WTC11 (cell line): ENCODE measurements around the gene YIF1B. TPM values are rescaled to one million over a fixed set of nuclear protein-coding genes. Genes with fewer than 3 reads are reported as not detected.

Source experiments
- ATAC-seq: fragments of 200-7000 bp; cut with Tn5 transposase; 2 replicates; pipeline ENCODE4 v1.10.0; 2021; ENCODE audit warnings: mild to moderate bottlenecking, moderate library complexity
- CTCF ChIA-PET: fragments of 300-600 bp; sonication (Branson Sonifier 250); formaldehyde crosslinking; loops from one replicate; lab custom pipeline; 2021; ENCODE audit warnings: antibody characterized with exemption; lab: Charles Lee
- POLR2A ChIA-PET: fragments of 350-600 bp; sonication (Branson Sonifier 250); formaldehyde crosslinking; loops from one replicate; lab custom pipeline; 2021; ENCODE audit warnings: antibody characterized with exemption; lab: Charles Lee
- DNase-seq: peaks from one replicate; pipeline ENCODE4 v3.0.0; 2021; ENCODE audit warnings: low spot score
- H3K27ac Mint-ChIP-seq: 2 replicates; pipeline ENCODE4 v1.8.0; 2021; ENCODE audit warnings: mixed read lengths
- H3K27me3 Mint-ChIP-seq: 2 replicates; pipeline ENCODE4 v1.8.0; 2021; ENCODE audit warnings: low read depth, mild to moderate bottlenecking, moderate library complexity, mixed read lengths
- H3K36me3 Mint-ChIP-seq: 2 replicates; pipeline ENCODE4 v1.8.0; 2021; ENCODE audit warnings: mixed read lengths
- H3K4me1 Mint-ChIP-seq: 2 replicates; pipeline ENCODE4 v1.8.0; 2022; ENCODE audit warnings: mixed read lengths
- H3K4me3 Mint-ChIP-seq: 2 replicates; pipeline ENCODE4 v1.8.0; 2021; ENCODE audit warnings: mild to moderate bottlenecking, moderate library complexity, mixed read lengths
- H3K9me3 Mint-ChIP-seq: 2 replicates; pipeline ENCODE4 v1.8.0; 2021; ENCODE audit warnings: mixed read lengths
- ARID4B ChIP-seq: sonication (generic); formaldehyde crosslinking; IDR thresholded peaks from 2 replicates; pipeline ENCODE4 v1.8.0; 2023; ENCODE audit warnings: missing genetic modification reagents, mild to moderate bottlenecking, borderline replicate concordance
- ATF6 ChIP-seq: sonication (generic); formaldehyde crosslinking; IDR thresholded peaks from 2 replicates; pipeline ENCODE4 v1.8.1; 2023; ENCODE audit warnings: mild to moderate bottlenecking, missing genetic modification reagents
- E2F4 ChIP-seq: sonication (generic); formaldehyde crosslinking; IDR thresholded peaks from 2 replicates; pipeline ENCODE4 v1.8.1; 2022; ENCODE audit warnings: low read depth, mild to moderate bottlenecking, moderate library complexity, missing genetic modification reagents, borderline replicate concordance
- ELF4 ChIP-seq: sonication (generic); formaldehyde crosslinking; IDR thresholded peaks from 2 replicates; pipeline ENCODE4 v1.8.1; 2022; ENCODE audit warnings: low read depth, mild to moderate bottlenecking, moderate library complexity, missing genetic modification reagents
- ETV6 ChIP-seq: sonication (generic); formaldehyde crosslinking; IDR thresholded peaks from 2 replicates; pipeline ENCODE4 v1.8.1; 2022; ENCODE audit warnings: mild to moderate bottlenecking, missing genetic modification reagents
- FOXJ3 ChIP-seq: sonication (generic); formaldehyde crosslinking; IDR thresholded peaks from 2 replicates; pipeline ENCODE4 v1.9.0; 2021; ENCODE audit warnings: missing genetic modification reagents, mild to moderate bottlenecking, borderline replicate concordance
- FOXK1 ChIP-seq: sonication (generic); formaldehyde crosslinking; IDR thresholded peaks from 2 replicates; pipeline ENCODE4 v1.8.0; 2022; ENCODE audit warnings: mild to moderate bottlenecking, moderate library complexity, missing genetic modification reagents
- GRHL2 ChIP-seq: fragments of 250-450 bp; sonication (Bioruptor Pico); IDR thresholded peaks from 2 replicates; pipeline ENCODE4 v1.8.0; 2022; ENCODE audit warnings: mild to moderate bottlenecking, moderate library complexity; ENCODE audit not compliant: insufficient replicate concordance, severe bottlenecking
- GTF2I ChIP-seq: fragments of 250-450 bp; sonication (Bioruptor Pico); conservative IDR thresholded peaks from 2 replicates; pipeline ENCODE4 v1.4.0; 2021; ENCODE audit warnings: mild to moderate bottlenecking
- IRF2 ChIP-seq: sonication (generic); formaldehyde crosslinking; IDR thresholded peaks from 2 replicates; pipeline ENCODE4 v1.8.0; 2022; ENCODE audit warnings: low read depth, missing genetic modification reagents, borderline replicate concordance
- JAZF1 ChIP-seq: fragments of 250-450 bp; sonication (Bioruptor Pico); IDR thresholded peaks from 2 replicates; pipeline ENCODE4 v1.9.0; 2021; ENCODE audit warnings: moderate library complexity, mild to moderate bottlenecking, inconsistent platforms
- KAT7 ChIP-seq: sonication (generic); formaldehyde crosslinking; IDR thresholded peaks from 2 replicates; pipeline ENCODE4 v1.8.1; 2023; ENCODE audit warnings: missing genetic modification reagents, mild to moderate bottlenecking, borderline replicate concordance
- MYBL2 ChIP-seq: sonication (generic); formaldehyde crosslinking; IDR thresholded peaks from 2 replicates; pipeline ENCODE4 v1.8.1; 2023; ENCODE audit warnings: mild to moderate bottlenecking, moderate library complexity, missing genetic modification reagents
- NFATC4 ChIP-seq: fragments of 250-450 bp; sonication (Bioruptor Pico); IDR thresholded peaks from 2 replicates; pipeline ENCODE4 v1.9.0; 2021; ENCODE audit warnings: mild to moderate bottlenecking
- OVOL2 ChIP-seq: fragments of 250-450 bp; sonication (Bioruptor Pico); IDR thresholded peaks from 2 replicates; pipeline ENCODE4 v1.9.0; 2021; ENCODE audit warnings: mild to moderate bottlenecking, borderline replicate concordance
- PRRX2 ChIP-seq: fragments of 250-450 bp; sonication (Bioruptor Pico); IDR thresholded peaks from 2 replicates; pipeline ENCODE4 v1.8.0; 2021; ENCODE audit warnings: mild to moderate bottlenecking
- RORB ChIP-seq: fragments of 250-450 bp; sonication (Bioruptor Pico); IDR thresholded peaks from 2 replicates; pipeline ENCODE4 v1.9.0; 2021; ENCODE audit warnings: mild to moderate bottlenecking
- SP1 ChIP-seq: sonication (generic); formaldehyde crosslinking; conservative IDR thresholded peaks from 2 replicates; pipeline ENCODE4 v1.8.1; 2022; ENCODE audit warnings: missing genetic modification reagents
- ZBTB43 ChIP-seq: sonication (generic); formaldehyde crosslinking; IDR thresholded peaks from 2 replicates; pipeline ENCODE4 v1.8.1; 2023; ENCODE audit warnings: mild to moderate bottlenecking, missing genetic modification reagents
- ZNF121 ChIP-seq: sonication (generic); formaldehyde crosslinking; IDR thresholded peaks from 2 replicates; pipeline ENCODE4 v1.8.0; 2023; ENCODE audit warnings: missing genetic modification reagents
- ZNF138 ChIP-seq: sonication (generic); formaldehyde crosslinking; conservative IDR thresholded peaks from 2 replicates; pipeline ENCODE4 v1.8.1; 2022; ENCODE audit warnings: mild to moderate bottlenecking, moderate library complexity, missing genetic modification reagents
- ZNF232 ChIP-seq: sonication (generic); formaldehyde crosslinking; IDR thresholded peaks from 2 replicates; pipeline ENCODE4 v1.8.0; 2022; ENCODE audit warnings: mild to moderate bottlenecking, missing genetic modification reagents
- ZNF416 ChIP-seq: fragments of 250-450 bp; sonication (Bioruptor Pico); IDR thresholded peaks from 2 replicates; pipeline ENCODE4 v1.9.0; 2021; ENCODE audit warnings: mild to moderate bottlenecking, inconsistent platforms
- ZSCAN18 ChIP-seq: fragments of 250-450 bp; sonication (Bioruptor Pico); IDR thresholded peaks from 2 replicates; pipeline ENCODE4 v2.1.2; 2022; ENCODE audit warnings: mild to moderate bottlenecking, moderate library complexity
- total RNA-seq: library from RNA; stranded (reverse); gene quantifications from 3 replicates; pipeline ENCODE4 v1.2.3, GENCODE V29; 2021

Gene YIF1B
- total RNA-seq, 1 experiment from 2014 or later: 83.3 TPM

- no peak for TF ChIP-seq IRF2 (CRISPR knock-in tag)
- TF ChIP-seq ZNF138 (CRISPR knock-in tag): no peak
- no peak for TF ChIP-seq FOXK1 (CRISPR knock-in tag)
- no peak for TF ChIP-seq ZNF232 (CRISPR knock-in tag)
- no peak for TF ChIP-seq FOXJ3 (CRISPR knock-in tag)
- no peak for TF ChIP-seq NFATC4 (CRISPR knock-in tag)
- no peak for TF ChIP-seq ZSCAN18 (CRISPR knock-in tag)
- no peak for TF ChIP-seq ATF6
- no peak for TF ChIP-seq E2F4 (CRISPR knock-in tag)
Observed at GRCh38 chr19:38307076-38307475, 8.7 kb downstream of the YIF1B start (continued).

- peaks cover 4% of the 10 kb centered on the region for H3K27me3 Mint-ChIP-seq
- TF ChIP-seq ETV6 (CRISPR knock-in tag) (no peak), ZNF121 (CRISPR knock-in tag) (peak; percentile 76; the same call in 1 of the 2 replicates)
- H3K4me3 Mint-ChIP-seq: no peak overlapping the region
- no peak overlapping the region for H3K27ac Mint-ChIP-seq
- H3K36me3 Mint-ChIP-seq: no peaks in the 10 kb centered on the region
- ChIA-PET CTCF (no interaction called here), POLR2A (no interaction called here)
- ATAC-seq (no peak), DNase-seq (no peak)
- no peaks in the 10 kb centered on the region for H3K9me3 Mint-ChIP-seq
- peaks cover 11% of the 10 kb centered on the region for H3K4me1 Mint-ChIP-seq
Observed at GRCh38 chr19:38306236-38306635, 9.5 kb downstream of the YIF1B start.

- H3K36me3 Mint-ChIP-seq: no peaks in the 10 kb centered on the region
- peak overlapping the region; percentile 88 for H3K27ac Mint-ChIP-seq
- DNase-seq (peak; percentile 90), ATAC-seq (peak; percentile 86)
- H3K9me3 Mint-ChIP-seq: no peaks in the 10 kb centered on the region
- peak overlapping the region; percentile 74 for H3K4me3 Mint-ChIP-seq
- CTCF ChIA-PET: interaction anchor here (0.6 to 2.3 kb wide), 11 partner anchors 15 to 98 kb away, joined by 3 to 12 read pairs (median 7); partner anchors contain the start of genes CATSPERG, FAM98C, KCNK6 and PPP1R14A
- POLR2A ChIA-PET: interaction anchor here (0.5 to 2.6 kb wide), 13 partner anchors 9 to 342 kb away, joined by 3 to 17 read pairs (median 3); partner anchors contain the start of genes ACTN4, GGN, PSMD8 and SPINT2
- H3K27me3 Mint-ChIP-seq: peaks cover 4% of the 10 kb centered on the region
- H3K4me1 Mint-ChIP-seq: peaks cover 16% of the 10 kb centered on the region
- TF ChIP-seq SP1 (CRISPR knock-in tag) (peak; percentile 90), GRHL2 (no peak), ARID4B (CRISPR knock-in tag) (no peak), GTF2I (CRISPR knock-in tag) (no peak), ZNF416 (0 out of 2 replicates have a peak, but pooled peaks have one; percentile 25), JAZF1 (no peak), ZBTB43 (CRISPR knock-in tag) (no peak), ZNF138 (CRISPR knock-in tag) (no peak), MYBL2 (CRISPR knock-in tag) (peak; percentile 33; the same call in 1 of the 2 replicates), PRRX2 (CRISPR knock-in tag) (no peak), ELF4 (no peak), RORB (CRISPR knock-in tag) (no peak), KAT7 (no peak), OVOL2 (CRISPR knock-in tag) (no peak)
Observed at GRCh38 chr19:38304866-38305429, 10.8 kb downstream of the YIF1B start.
